GM21786 (cell line): ENCODE measurements around the gene SLC44A1.
A peak's percentile ranks its signal among the peaks of the same experiment; 100 is the strongest.

Experiments
- ATAC-seq: cut with Tn5 transposase; IDR thresholded peaks from one replicate; pipeline ENCODE4 v1.9.1; 2021; ENCODE audit not compliant: unreplicated experiment

SLC44A1 gene

DNA sequence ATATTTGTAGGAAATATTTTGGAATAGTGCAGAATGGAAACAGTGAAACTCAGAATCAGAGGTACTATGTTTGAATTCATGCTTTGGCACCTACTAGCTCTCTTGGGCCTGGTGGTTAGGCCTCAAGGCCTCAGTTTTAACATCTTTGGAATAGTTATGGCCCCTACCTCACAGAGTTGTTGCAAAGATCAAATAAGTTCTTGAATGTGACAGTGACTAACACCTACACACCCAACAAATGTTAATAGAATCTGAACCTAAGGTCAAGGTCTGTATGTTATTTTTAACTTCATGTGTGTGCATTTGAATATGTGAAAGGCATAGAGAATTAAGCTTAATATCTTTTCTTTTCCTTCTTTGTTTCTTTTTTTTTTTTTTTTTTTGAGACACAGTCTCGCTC lies 87.3 kb downstream of the SLC44A1 start:
- no peak for ATAC-seq

DNA sequence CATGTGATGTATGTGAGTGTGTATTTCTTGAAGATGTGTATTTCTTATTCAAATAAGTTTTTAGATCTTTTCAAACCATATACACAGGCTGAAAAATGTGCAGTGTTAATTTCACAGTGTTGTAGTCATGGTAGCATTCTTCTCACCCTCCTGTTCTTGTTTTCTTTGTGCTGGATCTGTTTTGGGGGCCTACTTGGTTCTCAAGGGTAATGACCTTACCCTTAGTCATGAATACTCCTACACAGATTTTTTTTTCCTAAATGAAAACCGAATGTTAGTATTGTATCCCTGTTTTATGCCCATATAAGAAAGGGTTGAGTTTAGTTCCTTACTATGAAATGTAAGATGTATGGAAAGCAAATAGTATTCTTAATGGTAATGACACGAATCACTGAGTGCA lies 88.0 kb downstream of the SLC44A1 start:
- no peak for ATAC-seq

DNA sequence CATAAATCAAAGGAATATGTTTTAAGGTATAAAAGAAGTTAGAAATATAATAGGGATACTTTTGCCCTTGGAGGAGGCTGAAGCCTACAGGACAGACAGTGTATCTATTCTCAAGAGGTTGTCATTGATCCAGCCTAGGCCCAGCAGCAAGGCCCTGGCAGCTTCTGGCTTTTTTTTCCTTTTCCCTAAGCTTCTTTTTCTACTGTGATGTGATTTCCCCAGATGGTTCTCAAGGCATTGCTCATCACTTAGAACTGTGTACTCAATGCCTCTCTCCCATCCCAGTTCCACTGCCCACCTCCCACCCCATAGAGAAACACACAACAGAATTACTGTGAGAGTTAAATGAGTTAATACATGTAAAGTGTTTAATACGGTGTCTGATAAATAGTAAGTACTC lies 88.6 kb downstream of the SLC44A1 start:
- ATAC-seq, result no peak

DNA sequence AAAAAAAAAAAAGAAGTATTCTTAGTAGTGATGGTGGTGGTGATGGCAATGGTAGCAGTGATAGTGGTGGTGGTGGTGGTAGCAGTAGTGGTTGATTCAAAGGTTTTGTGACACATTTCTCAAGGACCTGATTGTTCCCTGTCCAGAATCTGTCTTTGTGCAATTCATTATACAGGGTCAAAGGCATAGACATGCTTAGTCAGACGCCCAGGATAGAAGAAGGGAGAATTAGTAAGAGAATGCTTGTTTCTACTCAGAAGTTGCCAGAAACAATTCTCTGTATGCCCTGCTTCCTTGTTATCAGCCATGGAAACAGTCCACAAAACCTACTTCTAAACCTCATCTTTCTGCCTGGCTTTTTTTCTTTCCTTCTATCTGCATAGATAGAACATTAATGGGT lies 89.4 kb downstream of the SLC44A1 start:
- no peak for ATAC-seq

DNA sequence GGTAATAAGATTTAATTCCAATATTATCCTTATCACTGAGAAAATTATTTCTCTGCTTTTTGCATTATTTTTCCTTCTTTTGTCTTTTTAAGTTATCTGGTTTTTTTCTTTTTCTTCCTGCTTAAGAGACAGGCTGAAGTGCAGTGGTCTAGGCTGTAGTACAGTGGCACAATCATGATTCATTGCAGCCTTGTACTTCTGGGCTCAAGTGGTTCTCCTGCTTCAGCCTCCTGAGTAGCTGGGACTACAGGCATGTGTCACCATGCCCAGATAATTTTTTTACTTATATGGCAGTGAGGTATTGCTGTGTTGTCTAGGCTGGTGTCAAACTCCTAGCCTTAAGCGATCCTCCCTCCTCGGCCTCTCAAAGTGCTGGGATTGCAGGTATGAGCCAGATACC lies 93.9 kb downstream of the SLC44A1 start:
- no peak for ATAC-seq

DNA sequence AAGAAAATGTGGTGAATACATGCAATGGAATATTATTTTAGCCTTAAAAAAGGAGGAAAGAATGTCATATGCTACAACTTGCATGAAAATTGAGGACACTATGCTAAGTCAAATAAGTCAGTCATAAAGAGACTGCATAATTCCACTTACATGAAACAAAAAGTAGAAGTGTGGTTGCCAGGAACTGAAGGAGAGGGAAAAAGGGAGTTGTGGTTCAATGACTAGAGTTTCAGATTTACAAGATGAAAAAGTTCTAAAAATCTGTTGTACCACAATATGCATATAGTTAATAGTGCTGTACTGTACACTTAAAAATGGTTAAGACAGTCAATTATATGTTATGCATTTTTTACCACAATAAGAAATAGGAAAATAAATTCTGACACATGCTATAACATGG lies 95.4 kb downstream of the SLC44A1 start:
- no peak for ATAC-seq

DNA sequence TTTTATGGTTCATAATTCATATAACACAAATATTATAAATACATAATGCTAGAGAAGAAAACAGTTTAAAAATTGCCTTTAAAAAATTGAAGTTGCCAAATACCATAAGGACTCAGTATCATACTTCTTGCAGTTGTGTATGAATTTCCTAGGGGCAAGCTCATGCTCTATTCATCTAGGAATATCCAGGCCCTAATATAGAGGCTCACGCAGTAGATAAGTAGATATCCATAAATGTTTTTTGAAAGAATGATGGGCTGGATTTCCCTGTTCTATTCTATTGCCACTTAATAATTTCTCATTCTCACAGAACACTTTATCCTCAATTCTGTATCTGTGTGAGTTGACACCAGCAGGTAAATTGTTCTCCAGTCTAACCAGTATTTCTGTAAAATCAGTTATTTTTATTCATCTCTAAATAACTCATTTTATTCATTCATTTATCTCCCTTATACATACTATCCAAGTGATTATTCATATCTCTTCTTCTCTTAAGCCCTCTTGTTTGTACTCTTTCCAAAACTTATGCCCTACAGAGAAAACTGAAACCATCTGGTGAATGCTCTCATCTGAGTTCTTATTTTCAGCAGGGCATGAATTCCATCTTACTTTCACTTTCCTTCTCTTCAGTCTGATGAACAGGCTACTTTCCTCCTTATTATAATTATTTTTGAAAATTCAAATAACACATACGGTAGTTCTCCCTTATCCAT lies 97.1 kb downstream of the SLC44A1 start:
- ATAC-seq, result peak; percentile 86

DNA sequence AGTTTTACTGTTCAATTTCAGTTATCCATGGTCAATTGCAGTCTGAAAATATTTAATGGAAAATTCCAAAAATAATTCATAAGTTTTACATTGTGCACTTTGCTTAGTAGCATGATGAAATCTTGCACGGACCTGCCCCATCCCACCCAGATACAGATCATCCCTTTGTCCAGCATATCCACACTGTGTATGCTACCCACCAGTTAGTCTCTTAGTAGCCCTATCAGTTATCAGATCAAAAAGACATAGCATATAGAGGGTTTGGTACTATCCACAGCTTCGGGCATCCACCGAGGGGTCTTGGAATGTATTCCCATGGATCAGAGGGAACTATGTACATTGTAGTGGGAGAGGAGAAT lies 97.7 kb downstream of the SLC44A1 start:
- no peak for ATAC-seq

DNA sequence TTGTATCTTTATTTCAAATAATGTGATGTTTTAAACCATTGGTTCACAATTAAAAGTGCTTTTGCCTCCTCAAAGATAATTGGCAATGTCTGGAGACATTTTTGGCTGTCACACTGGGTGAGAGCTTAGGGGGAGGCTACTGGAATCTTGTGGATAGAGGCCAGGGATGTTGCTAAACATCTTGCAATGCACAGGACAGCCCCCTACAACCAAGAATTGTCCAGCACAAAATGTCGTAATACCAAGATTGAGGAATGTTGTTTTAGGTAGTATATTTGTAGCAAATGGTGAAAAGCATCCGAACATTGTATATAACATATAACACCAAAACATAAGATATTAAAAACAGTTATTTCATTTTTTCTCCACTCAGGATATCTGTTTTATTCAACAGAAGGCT lies 99.8 kb downstream of the SLC44A1 start:
- ATAC-seq, result no peak

DNA sequence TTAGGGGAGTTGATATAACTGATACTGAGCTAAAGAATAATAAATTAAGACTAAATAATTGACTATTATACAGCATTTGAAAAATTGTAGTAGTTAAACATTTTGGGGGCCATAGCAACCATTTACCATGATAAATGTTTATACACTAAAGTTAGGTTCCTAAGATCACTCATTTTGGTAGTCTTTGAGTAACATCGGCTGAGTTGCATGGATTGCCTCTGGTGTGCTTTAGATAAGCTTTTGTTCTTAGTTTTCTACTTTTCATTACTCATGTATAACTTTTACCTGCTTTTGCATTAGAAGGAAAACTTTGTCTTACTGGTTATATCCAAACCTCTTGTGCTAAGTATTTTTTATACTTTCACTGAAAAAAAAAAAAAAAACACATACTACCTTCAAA lies 101.2 kb downstream of the SLC44A1 start:
- no peak for ATAC-seq

DNA sequence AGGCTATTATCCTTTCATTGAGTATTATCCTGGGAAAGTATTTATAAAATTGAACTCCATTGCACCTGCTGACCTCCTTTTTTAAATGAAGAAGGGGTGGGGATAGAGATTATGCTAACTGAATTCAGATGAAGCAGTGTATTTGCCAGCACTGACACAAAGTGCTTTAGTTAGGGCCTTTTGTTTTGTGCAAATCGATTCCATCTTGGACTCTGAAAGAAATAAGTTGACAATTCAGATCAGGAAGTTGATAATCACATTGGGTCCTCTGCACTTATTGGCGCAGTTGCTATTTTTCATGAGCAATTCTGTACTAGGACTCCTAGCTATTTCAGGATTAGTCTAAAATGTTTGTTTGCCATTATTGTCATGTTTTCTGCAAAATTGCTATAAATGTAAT lies 101.8 kb downstream of the SLC44A1 start:
- ATAC-seq, result no peak

DNA sequence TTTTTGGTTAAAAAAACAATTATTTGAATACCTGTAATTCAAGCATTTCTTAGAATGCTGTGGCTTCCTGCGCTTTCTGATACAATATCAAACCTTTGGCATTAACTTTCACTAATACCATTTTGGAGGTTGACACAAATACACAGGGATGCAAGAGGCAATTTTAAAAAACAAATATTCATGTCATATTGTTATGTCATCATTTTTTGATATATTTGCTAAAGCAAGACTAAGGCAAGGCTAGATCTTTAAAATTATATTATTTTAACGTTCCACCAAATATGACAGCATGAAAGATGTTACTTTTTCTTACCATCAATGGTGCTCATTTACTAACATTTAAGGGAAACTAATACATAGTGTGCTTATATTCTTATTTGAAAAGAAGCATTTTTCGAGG lies 110.0 kb downstream of the SLC44A1 start:
- ATAC-seq, result no peak

DNA sequence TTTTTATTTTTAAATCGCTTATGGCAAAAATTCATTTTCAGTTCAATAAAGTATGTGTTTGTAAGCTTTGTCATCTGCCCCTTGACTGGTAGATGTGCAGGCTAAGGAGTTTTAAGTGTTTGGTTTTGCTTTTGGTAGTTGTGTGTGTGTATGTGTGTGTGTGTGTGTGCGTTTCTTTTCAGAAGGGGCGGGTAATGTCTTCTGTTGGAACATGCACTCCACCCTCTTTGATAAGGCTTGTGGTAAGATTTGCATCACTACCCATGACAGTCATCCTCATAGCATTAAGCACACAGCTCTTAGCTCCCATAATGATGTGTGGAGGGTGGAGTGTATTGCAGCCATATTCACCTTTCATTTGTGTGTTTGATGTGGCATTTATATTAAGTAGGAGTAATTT lies 111.3 kb downstream of the SLC44A1 start:
- ATAC-seq, result peak; percentile 34

DNA sequence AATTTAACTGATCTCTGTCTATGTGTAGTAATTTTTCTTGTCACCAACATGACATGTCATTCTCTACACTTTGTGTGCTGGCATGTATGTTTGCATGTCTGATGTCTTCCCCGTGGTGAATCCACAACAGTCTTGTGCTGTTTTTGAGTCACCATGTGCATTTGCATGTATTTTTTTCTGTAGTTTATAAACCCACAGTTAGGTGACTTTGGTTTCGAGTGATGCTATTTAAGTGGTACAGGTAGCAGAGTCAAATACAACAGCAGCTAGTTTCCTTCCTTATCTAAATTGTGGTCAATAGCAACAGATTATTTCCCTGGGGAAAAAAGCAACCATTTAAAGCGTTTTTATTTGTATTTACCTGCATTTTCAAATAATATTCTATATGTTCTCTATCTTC lies 113.5 kb downstream of the SLC44A1 start:
- ATAC-seq, result peak; percentile 91

DNA sequence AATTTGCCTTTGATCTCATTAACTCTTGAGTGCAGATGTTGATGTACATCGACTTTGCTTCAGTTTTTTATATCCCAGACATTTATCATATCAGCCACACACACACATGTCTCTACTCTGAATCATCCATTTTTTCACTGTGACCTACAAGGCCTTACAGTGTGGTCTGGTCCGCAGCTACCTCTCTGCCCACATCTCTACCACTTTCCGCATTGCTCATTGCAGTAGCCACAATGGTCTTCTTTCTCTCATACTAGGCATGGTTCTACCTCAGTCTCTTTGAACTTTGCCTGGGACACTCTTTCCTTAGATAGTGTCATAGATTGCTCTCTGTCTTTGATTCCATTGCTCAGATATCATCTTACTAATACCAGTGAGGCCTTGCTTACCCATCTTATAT lies 115.4 kb downstream of the SLC44A1 start:
- no peak for ATAC-seq

DNA sequence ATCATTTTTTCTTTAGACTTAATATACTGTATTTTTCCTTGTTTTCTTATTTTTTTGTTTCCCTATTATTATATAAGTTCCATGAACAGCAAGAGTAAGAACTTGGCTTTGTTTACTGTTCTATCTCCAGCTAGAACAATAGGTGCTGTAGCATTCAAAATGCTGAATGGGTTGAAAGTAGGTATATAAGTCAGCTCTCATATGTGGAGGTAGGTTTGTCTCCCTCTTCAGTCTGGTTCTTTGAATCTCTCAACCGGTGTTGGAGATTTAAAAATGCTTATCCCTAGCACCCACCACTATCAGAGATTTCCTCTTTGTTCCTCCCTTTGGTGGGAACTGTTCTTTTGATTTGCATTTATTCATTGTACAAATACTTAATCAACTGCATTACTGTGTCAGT lies 115.9 kb downstream of the SLC44A1 start:
- ATAC-seq, result no peak

DNA sequence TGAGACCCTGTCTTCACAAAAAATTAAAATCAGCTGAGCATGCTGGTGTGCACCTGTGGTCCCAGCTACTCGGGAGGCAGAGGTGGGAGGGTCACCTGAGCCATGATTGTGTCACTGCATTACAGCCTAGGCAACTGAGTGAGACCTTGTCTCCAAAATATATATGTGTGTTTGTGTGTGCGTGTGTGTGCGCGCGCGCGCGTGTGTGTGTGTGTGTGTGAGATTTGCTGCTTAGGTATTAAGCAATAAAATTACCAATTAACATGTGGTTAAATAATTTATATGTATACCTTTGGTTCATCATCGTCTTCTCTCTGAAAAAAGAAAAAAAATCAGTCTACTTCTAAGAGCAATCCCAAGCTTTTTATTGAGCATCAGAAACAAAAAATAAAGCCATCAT lies 117.4 kb downstream of the SLC44A1 start:
- no peak for ATAC-seq

DNA sequence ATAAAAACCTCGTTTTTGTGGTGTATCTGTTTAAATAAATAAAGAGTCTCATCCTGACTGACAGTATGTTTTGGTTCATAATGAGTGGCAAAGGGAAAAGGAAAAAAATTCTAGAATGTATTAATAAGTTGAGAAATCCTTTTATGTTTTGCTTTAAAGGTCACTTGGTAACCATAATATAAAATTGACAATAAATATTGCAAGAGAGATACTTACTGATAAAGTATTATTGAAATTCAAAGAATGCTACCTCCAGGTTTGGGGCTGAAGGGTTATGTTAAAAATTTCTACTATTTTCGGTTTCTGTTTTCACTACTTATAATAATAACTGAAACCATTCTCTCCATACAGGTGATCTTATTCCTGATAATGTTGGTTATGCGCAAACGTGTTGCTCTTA lies 118.0 kb downstream of the SLC44A1 start:
- no peak for ATAC-seq

DNA sequence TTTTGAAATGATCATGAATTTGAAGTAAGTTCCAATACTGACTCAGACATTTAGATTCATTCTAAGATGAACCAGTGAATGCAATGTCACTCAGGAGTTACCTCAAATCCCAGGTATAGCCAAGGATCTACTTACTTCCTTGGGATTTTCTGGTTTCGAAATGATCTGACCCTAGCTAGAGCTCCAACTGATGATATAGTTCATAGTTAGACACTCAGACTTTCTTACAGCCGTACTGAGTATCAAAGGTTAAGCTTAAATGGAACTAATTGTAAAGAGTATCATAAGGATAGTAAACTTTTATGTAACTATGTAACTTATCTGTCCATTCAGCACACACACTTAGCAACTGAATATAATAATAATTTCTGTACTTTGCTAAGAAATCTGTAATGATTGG lies 119.4 kb downstream of the SLC44A1 start:
- ATAC-seq, result no peak

DNA sequence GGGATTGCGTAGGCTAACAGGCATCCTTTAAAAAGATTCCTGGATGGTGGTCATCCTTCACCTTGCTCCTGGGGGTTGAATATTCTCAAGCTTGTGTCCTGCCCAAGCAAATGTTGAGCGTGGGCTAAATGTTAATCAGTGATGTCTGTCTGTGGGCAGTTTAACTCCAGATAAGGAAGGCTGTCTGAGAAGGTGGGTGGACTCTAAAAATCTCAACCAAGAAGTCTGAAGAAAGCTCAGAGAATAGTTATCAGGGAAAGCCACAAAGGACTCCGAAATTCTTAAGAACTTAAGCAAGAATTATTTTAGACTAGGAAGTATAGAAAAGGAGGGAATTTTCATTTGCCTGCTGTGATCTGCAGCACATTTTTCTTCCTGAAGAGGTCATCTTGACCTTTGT lies 125.5 kb downstream of the SLC44A1 start:
- no peak for ATAC-seq

DNA sequence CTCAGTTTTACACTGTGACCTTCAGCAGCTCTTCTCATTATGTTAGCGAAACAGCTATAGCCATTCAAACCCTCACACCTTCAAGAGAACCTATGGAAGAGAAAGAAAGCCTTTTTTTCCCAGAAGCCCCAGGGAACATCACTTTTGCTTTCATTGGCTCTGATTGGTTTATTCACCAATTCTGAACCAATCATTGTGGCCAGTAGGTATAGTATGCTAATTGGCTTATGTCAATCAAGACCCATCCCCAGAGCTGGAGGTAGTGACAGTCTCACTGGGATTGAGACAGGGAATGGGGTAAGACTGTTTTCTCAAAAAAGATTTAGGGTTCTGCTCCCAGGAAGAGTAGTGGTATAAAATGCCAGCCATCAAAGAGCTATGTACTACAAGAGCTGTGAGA lies 129.3 kb downstream of the SLC44A1 start:
- ATAC-seq, result no peak

DNA sequence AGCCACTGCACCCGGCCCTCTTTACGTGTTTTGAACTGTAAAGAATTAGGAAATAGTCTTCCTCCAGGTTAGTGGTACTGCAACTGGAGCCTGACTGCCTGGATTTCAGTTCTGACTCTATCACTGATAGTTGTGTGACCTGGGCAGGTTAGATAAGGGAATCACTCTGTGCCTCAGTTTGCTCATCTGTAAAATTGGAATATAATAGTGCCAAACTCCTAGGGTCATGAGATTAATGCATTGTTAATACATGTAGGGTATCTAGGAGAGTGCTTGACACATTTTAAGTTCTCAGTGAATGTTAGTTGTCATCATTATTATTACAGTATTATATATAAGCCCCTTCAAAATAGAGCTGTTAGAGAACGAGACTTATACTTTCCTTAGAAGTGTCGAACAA lies 130.9 kb downstream of the SLC44A1 start:
- ATAC-seq, result no peak

DNA sequence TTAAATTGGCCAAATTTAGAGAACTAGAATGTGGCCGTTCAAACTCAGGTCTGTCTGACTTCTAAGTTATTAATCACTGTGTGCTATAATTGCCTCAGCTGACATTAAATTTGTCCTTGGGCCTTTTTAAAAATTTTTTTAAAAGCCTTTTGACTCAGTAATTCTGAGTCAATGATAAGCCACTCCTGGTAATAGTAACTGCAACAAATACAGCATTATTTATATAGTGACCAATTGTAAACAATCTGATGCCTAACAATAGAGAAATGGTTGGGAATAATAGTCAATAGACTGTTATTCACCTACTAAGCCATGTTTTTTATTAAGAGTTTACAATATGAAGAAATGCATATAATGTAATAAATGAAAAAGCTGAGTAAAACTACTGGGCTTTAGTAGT lies 132.4 kb downstream of the SLC44A1 start:
- no peak for ATAC-seq
